GM20000 (cell line): ENCODE measurements around the gene WBP11.

ENCODE experiments used
- DNase-seq: peaks from one replicate; pipeline ENCODE4 v3.0.0; 2012; ENCODE audit warnings: low spot score
- TF ChIP-seq, protein P1 (sequence below): IDR thresholded peaks from 2 replicates; pipeline ENCODE4 v1.5.1; 2012; ENCODE audit warnings: mild to moderate bottlenecking, control low read depth; ENCODE audit errors: extremely low read depth, missing control alignments

The WBP11 gene

DNA sequence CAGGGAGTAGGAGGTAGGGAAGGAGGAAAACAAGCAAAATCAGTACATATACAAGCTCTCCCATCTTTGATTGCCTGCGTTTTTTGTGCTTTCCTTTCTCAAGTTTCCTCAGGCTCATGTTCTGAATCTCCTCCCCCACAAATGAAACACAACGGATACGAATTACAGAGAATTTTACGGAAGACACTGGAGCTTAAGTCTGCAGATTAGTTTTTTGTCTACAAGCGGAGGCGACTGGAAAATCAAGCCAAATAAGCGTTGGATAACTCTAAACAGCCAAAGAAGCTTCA, 612 bp downstream of the WBP11 start:
- TF ChIP-seq, protein P1, sequence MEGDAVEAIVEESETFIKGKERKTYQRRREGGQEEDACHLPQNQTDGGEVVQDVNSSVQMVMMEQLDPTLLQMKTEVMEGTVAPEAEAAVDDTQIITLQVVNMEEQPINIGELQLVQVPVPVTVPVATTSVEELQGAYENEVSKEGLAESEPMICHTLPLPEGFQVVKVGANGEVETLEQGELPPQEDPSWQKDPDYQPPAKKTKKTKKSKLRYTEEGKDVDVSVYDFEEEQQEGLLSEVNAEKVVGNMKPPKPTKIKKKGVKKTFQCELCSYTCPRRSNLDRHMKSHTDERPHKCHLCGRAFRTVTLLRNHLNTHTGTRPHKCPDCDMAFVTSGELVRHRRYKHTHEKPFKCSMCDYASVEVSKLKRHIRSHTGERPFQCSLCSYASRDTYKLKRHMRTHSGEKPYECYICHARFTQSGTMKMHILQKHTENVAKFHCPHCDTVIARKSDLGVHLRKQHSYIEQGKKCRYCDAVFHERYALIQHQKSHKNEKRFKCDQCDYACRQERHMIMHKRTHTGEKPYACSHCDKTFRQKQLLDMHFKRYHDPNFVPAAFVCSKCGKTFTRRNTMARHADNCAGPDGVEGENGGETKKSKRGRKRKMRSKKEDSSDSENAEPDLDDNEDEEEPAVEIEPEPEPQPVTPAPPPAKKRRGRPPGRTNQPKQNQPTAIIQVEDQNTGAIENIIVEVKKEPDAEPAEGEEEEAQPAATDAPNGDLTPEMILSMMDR, result no peak
- no peak for DNase-seq

DNA sequence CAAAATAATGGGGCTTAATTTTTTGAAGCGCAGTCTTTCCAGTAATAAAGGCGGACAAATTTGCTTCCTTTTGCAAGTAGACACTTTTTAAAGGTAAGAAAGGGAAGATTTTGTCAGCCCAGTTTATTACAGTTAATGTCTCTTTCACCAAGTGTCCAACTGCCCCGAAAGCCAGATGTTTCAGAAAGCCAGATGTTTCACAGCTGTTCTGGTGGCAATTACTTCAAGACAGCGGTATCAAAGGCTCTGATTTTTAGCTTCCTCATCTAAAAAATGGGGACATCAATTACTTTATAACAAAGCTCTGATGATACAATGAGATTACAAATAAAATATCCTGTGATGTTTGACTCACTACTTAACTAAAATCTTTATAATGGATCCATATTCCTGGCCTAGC, 1.0 kb downstream of the WBP11 start:
- TF ChIP-seq, protein P1, result no peak
- DNase-seq, result no peak

DNA sequence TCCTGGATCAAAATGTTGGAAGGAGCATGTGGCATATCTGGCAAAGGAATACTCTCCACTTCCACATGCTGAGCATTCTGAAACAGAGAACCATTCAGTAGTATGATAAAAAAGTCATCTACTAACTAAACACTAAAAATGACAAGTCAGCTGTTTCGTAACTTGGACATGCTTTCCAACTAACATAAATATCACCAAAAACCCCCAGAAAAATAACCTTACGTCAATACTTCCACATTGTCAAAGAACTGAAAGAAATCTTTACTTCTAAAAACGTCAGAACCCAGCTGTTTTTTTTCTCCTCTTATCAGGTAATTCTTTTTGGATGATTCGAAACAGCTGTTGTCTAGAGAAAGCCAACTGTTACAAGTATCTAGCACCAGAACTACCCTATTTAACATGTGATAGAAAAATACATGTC, 8.2 kb downstream of the WBP11 start:
- TF ChIP-seq, protein P1, result no peak
- DNase-seq, result no peak

DNA sequence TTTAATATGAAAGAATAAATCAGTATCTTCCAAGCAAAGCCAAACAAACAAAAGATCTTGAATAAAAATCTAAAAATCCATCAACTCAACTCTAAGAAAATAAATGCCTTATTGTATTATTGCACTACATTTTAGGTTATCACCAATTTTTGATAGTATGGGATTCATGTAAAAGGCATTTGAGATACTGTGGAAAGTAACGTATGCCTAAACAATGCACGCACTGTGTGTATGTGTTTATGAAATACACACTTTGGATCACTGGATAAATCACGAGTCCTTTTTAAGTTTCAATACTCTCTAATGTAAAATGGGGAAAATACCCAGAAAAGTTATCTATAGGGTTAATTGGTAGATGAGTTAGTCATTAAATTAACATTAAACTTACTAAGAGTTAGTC, 17.7 kb downstream of the WBP11 start:
- no peak for DNase-seq
- TF ChIP-seq, protein P1, result no peak

DNA sequence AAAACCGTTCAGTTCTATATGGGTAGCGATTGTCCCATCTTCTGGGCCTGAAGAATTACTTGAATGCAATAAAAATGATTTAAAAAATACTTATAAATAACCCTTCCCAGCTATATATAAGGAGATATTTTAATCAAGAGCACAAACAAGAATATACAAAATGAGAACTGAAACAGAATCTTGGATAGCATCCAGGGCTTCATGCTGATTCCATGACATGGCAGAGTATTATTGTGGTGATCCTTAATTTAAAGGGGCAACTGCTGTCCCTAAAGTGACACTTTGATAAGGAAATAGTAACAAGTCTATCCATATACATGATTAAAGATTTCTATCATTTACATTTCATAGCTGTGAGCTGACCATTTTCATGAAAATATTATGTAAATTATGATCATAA, 18.8 kb downstream of the WBP11 start:
- no peak for DNase-seq
- TF ChIP-seq, protein P1, result no peak

DNA sequence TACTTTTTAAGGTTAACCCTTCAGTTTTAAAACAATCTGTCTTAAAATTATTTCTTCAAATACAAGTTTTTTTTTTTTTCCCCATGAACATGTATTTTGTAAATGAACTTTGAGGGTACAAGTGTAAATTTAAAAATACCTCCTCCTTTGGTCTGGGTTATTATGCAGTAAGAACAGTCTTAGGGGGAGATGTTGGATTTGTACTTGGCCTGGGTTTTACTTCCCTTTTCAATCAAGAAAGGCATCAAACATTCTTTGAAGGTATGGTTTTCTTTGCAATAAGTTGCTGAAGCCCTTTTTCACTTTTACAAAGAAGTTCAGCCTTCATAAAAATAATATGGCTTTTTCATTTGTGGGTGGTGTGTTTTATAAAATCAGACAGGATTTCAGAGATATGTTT, 20.5 kb downstream of the WBP11 start:
- DNase-seq, result no peak
- TF ChIP-seq, protein P1, result no peak

DNA sequence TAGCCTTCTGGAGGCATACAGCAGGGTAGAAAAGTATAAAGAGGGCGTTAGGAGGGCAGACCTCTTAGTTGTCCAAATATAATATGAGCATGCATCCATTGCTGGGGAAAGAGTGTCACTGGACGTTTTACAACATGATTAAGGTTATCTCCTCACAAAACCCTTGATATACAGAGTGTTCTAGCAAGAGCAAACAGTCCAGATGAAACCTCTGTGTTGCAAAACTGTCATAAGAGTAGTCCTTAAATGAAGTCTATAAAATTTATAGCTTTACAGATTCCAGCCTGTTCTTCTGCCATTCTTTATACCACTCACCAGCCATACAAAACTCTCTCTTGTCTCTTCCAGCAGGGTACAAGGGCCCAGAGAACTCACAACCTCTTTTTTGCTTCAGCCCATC, 21.7 kb downstream of the WBP11 start:
- TF ChIP-seq, protein P1, result no peak
- DNase-seq, result no peak
